Suppressor macrophage treated with lipopolysaccharide for 1 hour (primary cell): ENCODE measurements around the gene PLA2G4F.
A peak's percentile ranks its signal among the peaks of the same experiment; 100 is the strongest.

ENCODE experiments used
- DNase-seq, 3 donors: peaks; one replicate each; pipeline ENCODE4 v3.0.0-alpha.2; 2020 to 2022

Gene PLA2G4F

DNA sequence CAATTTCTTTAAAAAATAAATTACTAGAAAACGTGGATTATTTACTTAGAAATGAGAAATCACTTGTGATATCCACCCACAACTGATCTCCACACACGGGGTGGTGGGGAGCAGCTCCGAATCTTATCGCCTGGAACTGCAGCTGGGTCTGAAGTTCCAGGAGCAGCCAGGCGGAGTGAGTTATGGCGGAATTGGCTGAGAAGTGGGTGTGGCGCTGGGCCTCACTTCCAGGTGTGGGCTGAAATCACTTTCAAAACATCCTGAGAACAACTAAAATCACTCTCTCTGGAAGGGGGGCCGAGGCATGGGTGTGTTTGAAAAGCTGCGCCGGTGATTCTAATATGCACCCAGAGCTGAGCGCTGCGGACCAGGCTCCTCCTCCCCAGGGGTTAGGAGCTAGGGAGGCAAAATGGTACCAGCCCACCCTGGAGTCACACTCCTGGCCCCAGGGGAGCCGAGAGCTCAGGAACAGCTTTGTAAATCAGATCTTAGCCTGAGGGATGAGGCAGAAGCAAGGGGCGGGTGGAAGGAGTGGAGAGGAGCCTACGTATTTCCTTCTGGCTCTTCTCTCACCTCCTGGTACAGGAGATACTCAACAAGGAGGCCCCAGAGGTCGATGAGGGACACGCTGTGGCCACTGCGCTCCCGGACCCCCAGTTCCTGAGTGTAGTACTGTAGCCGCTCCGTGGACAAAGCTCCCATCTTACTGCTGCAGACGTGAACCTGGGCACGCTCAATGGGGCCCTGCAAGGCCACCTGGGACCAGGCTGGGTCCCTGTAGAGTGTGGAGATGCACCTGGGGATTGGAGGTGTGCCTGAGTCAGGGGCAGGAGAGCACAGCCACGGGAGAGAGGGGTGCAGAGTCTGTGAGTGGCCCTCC, 9.6 kb downstream of the PLA2G4F start:
- DNase-seq = no peak

GRCh38 chr15:42145546-42146455, 10.6 kb downstream of the PLA2G4F start:
- DNase-seq = no peak

GRCh38 chr15:42144841-42145375, 11.5 kb downstream of the PLA2G4F start:
- DNase-seq = no peak

DNA sequence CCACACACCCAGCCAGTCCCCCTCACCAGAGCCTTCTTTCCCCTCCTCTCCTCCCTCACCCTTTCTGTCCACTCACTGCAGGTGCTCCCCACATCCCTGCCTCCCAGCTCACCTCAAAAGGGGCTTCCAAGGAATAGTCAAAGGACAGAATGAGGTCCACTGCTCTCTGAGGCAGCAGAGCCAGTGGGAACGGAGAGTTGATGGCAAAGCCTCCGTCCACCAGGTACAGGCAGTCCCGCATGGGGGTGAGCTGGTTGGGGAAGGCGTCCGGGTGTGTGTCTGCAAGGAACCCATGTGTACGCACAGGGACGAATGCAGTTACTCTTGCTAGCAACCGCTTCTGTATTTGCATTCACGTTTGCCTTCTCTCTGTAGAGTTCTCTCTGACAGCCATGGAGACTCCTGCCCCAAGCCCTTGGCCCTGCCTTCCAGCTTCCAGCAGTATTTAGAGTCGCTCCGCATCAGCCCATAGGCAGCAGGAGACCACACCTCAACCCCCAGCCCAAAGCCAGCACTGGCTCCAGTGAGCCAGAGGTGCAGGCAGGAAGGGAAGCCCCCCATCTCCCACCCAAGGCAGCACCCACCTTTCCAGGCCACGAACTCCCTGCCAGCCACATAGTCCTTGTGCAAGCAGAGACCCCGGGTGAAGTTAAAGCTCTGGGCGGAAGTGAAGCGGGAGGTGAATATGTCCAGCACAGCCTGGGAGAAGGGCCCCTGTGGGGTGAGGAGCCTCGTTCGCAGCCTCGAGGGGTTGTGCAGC, 12.4 kb downstream of the PLA2G4F start:
- DNase-seq = no peak

GRCh38 chr15:42143356-42143755, 13.1 kb downstream of the PLA2G4F start:
- no peak for DNase-seq

DNA sequence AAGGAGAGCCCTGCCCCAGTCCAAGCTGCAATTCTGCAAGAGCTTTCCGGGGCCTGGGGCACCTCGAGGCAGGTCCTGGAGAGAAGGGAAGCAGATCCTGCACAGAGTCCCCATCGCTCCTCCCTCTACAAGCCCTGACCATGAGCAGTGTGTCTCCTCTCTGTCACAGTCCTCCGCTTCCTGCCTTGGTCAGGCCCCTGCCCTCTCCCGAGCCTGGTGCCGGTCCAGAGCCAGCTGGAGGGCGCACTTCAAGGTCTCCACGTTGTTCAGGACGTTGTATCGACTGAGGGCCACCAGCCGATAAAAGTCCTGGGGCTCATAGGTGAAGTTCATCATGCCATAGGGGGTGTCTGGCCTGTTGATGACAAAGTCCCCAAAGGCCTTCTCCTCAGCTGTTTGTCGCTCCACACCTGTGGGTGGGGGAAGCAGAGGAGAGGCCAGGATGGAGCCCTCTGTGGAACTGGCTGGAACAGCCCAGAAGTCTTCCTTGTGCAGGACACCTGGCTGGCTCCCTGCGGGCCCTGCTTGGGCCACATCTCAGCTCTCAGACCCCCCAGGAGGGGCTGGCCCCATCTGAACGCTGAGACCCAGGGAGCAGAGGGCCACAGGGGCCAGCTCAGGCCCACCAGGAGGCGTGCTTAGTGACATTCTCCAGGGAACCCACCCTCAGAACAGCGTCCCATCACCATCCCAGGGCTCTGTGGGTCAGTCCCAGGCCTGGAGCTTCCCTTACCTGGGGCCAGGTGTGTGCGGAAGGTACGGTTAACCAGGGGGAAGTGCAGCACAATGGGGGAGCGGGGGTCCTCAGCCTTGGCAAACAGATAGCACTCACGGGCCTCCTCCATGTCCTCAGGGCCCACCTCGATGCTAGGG, 14.4 kb downstream of the PLA2G4F start:
- no peak for DNase-seq

- DNase-seq = no peak
Measured at GRCh38 chr15:42141246-42141645, 15.2 kb downstream of the PLA2G4F start.

DNA sequence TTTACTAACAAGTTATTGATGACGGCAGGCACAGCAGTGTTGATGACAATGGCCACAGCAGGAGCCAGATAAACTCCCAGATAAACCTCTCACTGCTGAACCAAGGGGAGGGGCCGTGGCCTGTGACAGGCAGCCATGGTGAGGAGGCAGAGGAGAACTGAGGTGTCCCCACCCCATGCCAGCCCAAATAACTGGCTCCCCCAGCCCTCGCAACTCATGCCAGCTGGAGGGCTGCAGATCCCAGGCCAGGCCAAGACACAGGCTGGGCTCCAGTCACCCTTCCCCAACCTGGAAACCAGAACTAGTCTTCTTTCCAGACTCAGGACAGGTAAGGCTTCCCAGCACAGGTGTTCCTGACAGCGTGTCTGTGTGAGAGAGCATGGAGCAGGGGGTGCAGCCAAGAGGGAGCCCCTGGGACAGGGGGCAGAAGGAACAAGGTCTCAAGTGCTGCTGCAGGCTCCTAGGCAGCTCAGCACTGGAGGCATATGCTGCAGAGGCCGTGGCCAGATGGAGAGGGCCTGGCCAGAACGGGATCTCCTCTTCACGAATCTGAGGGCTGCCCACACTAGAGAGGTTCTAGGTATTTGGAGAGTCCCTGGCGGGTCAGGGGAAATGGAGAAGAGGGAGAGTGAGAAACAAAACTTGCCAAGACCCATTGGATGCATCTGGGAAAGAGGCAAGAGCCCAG, 15.9 kb downstream of the PLA2G4F start:
- DNase-seq = no peak

GRCh38 chr15:42139596-42139995, 16.8 kb downstream of the PLA2G4F start:
- DNase-seq = peak in 1 of 3 donors; percentile 42

DNA sequence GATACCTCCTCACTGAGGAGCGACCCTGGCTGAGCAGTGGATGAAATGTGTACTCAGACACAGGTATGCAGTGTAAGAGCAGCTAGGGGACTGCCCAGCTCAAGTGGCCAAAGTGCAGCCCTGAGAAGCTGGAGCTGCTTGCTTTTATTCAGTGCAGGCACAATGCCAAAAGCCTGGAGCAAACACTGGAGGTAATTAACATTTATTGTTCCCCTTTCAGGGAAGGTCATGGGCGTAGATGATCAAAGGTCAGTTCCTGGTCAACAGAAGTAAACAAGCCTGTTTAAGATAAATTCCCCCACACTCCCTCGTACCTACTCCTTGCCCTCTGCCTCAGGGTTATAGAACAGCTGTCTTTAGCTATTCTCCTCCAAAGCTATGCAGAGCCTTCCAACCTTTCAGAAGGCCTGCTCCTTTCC, 17.5 kb downstream of the PLA2G4F start:
- peak; percentile 20 to 36 (median 28) for DNase-seq

- no peak for DNase-seq
Measured at GRCh38 chr15:42138411-42138810, 18.0 kb downstream of the PLA2G4F start.

GRCh38 chr15:42137461-42138261, 18.8 kb downstream of the PLA2G4F start:
- DNase-seq = peak; percentile 69 to 75 (median 75)

DNA sequence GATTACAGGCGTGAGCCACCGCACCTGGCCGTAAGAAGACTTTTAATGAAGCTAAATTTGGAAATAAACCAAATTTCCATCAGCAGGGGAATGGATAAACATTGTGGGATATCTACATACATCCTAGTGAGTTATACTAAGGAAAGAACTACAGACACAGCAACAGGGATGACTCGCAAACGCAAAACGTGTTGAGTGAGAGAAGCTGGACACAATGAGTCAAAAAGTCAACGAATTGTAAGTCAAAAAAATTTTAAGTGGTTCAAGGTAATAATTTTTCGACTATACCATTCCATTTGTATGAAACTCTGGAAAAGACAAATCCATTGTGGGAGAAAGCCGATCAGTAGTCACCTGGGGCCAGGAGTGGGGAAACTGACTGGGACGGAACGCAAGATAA, 19.9 kb downstream of the PLA2G4F start:
- DNase-seq = no peak

GRCh38 chr15:42135351-42135750, 21.1 kb downstream of the PLA2G4F start:
- no peak for DNase-seq

DNA sequence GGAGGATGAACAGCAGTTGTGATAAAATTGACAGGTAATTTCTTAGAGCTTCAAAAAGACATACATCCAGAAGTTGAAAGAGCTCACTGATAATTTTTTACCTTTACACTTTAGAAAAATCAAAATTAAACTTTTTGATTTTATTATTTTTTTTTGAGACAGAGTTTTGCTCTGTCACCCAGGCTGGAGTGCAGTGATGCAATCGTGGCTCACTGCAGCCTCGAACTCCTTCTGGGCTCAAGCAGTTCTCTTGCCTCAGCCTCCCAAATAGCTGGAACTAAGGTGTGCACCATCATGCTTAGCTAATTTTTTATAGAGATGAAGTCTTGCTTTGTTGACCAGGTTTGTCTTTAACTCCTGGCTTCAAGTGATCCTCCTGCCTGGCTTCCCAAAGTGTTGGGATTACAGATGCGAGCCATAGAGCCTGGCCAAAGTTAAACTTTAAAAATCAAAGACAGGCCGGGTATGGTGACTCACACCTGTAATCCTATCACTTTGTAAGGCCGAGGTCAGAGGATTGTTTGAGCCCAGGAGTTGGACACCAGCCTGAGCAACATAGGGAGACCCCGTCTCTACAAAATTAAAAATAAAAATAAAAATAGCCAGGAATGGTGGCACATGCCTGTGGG, 21.7 kb downstream of the PLA2G4F start:
- no peak for DNase-seq

DNA sequence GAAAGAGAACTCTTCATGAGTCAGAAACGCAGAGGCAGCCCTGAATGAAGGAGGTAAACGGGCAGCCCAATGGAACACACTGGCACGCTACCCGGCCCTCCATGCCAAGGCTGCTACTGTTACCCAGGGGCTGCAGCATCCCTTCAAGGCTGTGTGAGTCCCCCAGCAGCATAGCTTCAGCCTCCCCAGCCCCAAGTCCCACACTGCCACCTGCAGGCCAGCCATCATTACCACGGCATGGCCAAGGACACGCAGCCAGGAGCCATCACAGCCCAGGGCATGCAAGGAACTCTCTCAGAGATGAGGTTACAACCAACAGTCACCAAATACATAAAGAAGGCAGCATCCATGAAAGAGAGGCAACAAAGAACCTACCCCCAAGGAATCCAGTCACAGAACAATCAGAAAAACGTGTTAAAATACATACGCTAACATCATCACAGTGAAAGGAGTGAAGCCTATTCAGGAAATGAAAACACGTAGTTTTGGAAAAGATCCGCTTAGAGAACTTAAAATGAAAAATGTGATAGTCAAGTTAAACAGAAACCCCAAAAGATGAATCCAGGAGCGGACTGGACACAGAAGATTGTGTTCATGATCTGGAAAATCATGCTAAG, 22.4 kb downstream of the PLA2G4F start:
- DNase-seq = peak; percentile 64 to 85 (median 81)

GRCh38 chr15:42133356-42133755, 23.1 kb downstream of the PLA2G4F start:
- no peak for DNase-seq

GRCh38 chr15:42131826-42132806, 24.3 kb downstream of the PLA2G4F start:
- DNase-seq = no peak
